WTC11 (cell line): ENCODE results near the gene SURF2. TPM values are rescaled to one million over a fixed set of nuclear protein-coding genes. Genes with fewer than 3 reads are reported as not detected.

Experiments
- ATAC-seq: fragments of 200-7000 bp; cut with Tn5 transposase; 2 replicates; pipeline ENCODE4 v1.10.0; 2021; ENCODE audit warnings: mild to moderate bottlenecking, moderate library complexity
- CTCF ChIA-PET: fragments of 300-600 bp; sonication (Branson Sonifier 250); formaldehyde crosslinking; loops from one replicate; lab custom pipeline; 2021; ENCODE audit warnings: antibody characterized with exemption; lab: Charles Lee
- POLR2A ChIA-PET: fragments of 350-600 bp; sonication (Branson Sonifier 250); formaldehyde crosslinking; loops from one replicate; lab custom pipeline; 2021; ENCODE audit warnings: antibody characterized with exemption; lab: Charles Lee
- DNase-seq: peaks from one replicate; pipeline ENCODE4 v3.0.0; 2021; ENCODE audit warnings: low spot score
- H3K27ac Mint-ChIP-seq: 2 replicates; pipeline ENCODE4 v1.8.0; 2021; ENCODE audit warnings: mixed read lengths
- H3K27me3 Mint-ChIP-seq: 2 replicates; pipeline ENCODE4 v1.8.0; 2021; ENCODE audit warnings: low read depth, mild to moderate bottlenecking, moderate library complexity, mixed read lengths
- H3K36me3 Mint-ChIP-seq: 2 replicates; pipeline ENCODE4 v1.8.0; 2021; ENCODE audit warnings: mixed read lengths
- H3K4me1 Mint-ChIP-seq: 2 replicates; pipeline ENCODE4 v1.8.0; 2022; ENCODE audit warnings: mixed read lengths
- H3K4me3 Mint-ChIP-seq: 2 replicates; pipeline ENCODE4 v1.8.0; 2021; ENCODE audit warnings: mild to moderate bottlenecking, moderate library complexity, mixed read lengths
- H3K9me3 Mint-ChIP-seq: 2 replicates; pipeline ENCODE4 v1.8.0; 2021; ENCODE audit warnings: mixed read lengths
- ARID4B ChIP-seq: sonication (generic); formaldehyde crosslinking; IDR thresholded peaks from 2 replicates; pipeline ENCODE4 v1.8.0; 2023; ENCODE audit warnings: missing genetic modification reagents, mild to moderate bottlenecking, borderline replicate concordance
- CBFB ChIP-seq: sonication (generic); formaldehyde crosslinking; IDR thresholded peaks from 2 replicates; pipeline ENCODE4 v1.8.1; 2022; ENCODE audit warnings: mild to moderate bottlenecking, low read depth, missing genetic modification reagents
- E2F5 ChIP-seq: sonication (generic); formaldehyde crosslinking; IDR thresholded peaks from 2 replicates; pipeline ENCODE4 v1.8.1; 2022; ENCODE audit warnings: mild to moderate bottlenecking, moderate library complexity, missing genetic modification reagents
- EMX1 ChIP-seq: fragments of 250-450 bp; sonication (Bioruptor Pico); IDR thresholded peaks from 2 replicates; pipeline ENCODE4 v1.8.0; 2021; ENCODE audit warnings: mild to moderate bottlenecking
- ESRRA ChIP-seq: sonication (generic); formaldehyde crosslinking; IDR thresholded peaks from 2 replicates; pipeline ENCODE4 v1.8.1; 2022; ENCODE audit warnings: mild to moderate bottlenecking, missing genetic modification reagents, borderline replicate concordance
- FOXP4 ChIP-seq: sonication (generic); formaldehyde crosslinking; IDR thresholded peaks from 2 replicates; pipeline ENCODE4 v1.8.0; 2022; ENCODE audit warnings: mild to moderate bottlenecking, missing genetic modification reagents
- GABPB1 ChIP-seq: sonication (generic); formaldehyde crosslinking; IDR thresholded peaks from 2 replicates; pipeline ENCODE4 v1.8.1; 2023; ENCODE audit warnings: mild to moderate bottlenecking, missing genetic modification reagents
- HMGXB4 ChIP-seq: sonication (generic); formaldehyde crosslinking; IDR thresholded peaks from 2 replicates; pipeline ENCODE4 v1.8.1; 2023; ENCODE audit warnings: mild to moderate bottlenecking, moderate library complexity, missing genetic modification reagents
- NFATC4 ChIP-seq: fragments of 250-450 bp; sonication (Bioruptor Pico); IDR thresholded peaks from 2 replicates; pipeline ENCODE4 v1.9.0; 2021; ENCODE audit warnings: mild to moderate bottlenecking
- NFE2L1 ChIP-seq: sonication (generic); formaldehyde crosslinking; IDR thresholded peaks from 2 replicates; pipeline ENCODE4 v1.8.1; 2023; ENCODE audit warnings: missing genetic modification reagents
- PRRX2 ChIP-seq: fragments of 250-450 bp; sonication (Bioruptor Pico); IDR thresholded peaks from 2 replicates; pipeline ENCODE4 v1.8.0; 2021; ENCODE audit warnings: mild to moderate bottlenecking
- SOX15 ChIP-seq: fragments of 250-450 bp; sonication (Bioruptor Pico); IDR thresholded peaks from 2 replicates; pipeline ENCODE4 v1.9.0; 2021; ENCODE audit warnings: mild to moderate bottlenecking
- TCF7 ChIP-seq: sonication (generic); formaldehyde crosslinking; IDR thresholded peaks from 2 replicates; pipeline ENCODE4 v1.8.0; 2022; ENCODE audit warnings: mild to moderate bottlenecking, low read depth, missing genetic modification reagents, moderate library complexity
- TP53 ChIP-seq: sonication (generic); formaldehyde crosslinking; IDR thresholded peaks from 2 replicates; pipeline ENCODE4 v1.8.1; 2023; ENCODE audit warnings: mild to moderate bottlenecking, missing genetic modification reagents
- USF2 ChIP-seq: sonication (generic); formaldehyde crosslinking; IDR thresholded peaks from 2 replicates; pipeline ENCODE4 v1.8.1; 2023; ENCODE audit warnings: mild to moderate bottlenecking, missing genetic modification reagents, moderate library complexity
- ZNF263 ChIP-seq: sonication (generic); formaldehyde crosslinking; IDR thresholded peaks from 2 replicates; pipeline ENCODE4 v1.8.1; 2022; ENCODE audit warnings: low read depth, mild to moderate bottlenecking, moderate library complexity, missing genetic modification reagents
- ZNF317 ChIP-seq: sonication (generic); formaldehyde crosslinking; IDR thresholded peaks from 2 replicates; pipeline ENCODE4 v1.8.1; 2023; ENCODE audit warnings: low read depth, mild to moderate bottlenecking, moderate library complexity, missing genetic modification reagents, borderline replicate concordance
- total RNA-seq: library from RNA; stranded (reverse); gene quantifications from 3 replicates; pipeline ENCODE4 v1.2.3, GENCODE V29; 2021
- TF ChIP-seq, protein P1 (sequence below): fragments of 250-450 bp; sonication (Bioruptor Pico); IDR thresholded peaks from 2 replicates; pipeline ENCODE4 v1.9.0; 2021; ENCODE audit warnings: mild to moderate bottlenecking
- TF ChIP-seq, protein P2 (sequence below): sonication (generic); formaldehyde crosslinking; IDR thresholded peaks from 2 replicates; pipeline ENCODE4 v1.8.1; 2022; ENCODE audit warnings: missing genetic modification reagents, borderline replicate concordance

The SURF2 gene
- total RNA-seq, 1 experiment from 2014 or later = 33.3 TPM

DNA sequence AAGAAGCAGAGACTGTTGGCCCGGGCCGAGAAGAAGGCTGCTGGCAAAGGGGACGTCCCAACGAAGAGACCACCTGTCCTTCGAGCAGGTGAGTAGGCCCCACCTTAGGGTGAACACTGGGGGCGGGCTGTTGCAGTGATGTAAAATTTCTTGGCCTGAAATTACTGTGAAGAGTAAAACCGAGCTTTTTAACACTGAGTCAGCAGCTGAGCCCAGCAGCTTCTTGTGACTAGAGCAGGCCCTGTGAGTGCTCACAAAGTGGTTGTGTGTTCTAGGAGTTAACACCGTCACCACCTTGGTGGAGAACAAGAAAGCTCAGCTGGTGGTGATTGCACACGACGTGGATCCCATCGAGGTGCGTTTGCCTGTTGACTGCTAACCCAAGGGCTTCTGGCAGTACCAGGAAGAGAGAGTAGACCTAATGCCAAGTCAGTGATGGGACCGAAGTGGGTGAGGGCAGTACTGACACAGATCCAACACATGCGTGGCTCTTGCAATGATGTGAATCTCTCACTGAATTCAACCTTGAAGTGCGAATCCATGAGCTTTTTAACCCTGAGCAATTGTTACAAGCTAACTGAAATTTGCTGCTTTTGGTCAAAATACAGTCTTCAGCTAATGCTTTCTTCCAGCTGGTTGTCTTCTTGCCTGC is 6.3 kb upstream of the SURF2 start:
- POLR2A ChIA-PET = no interaction called here
- Mint-ChIP-seq H3K27me3 (no peaks in the 10 kb centered on the region; the same call in 1 of the 2 replicates), H3K4me1 (peaks cover 32% of the 10 kb centered on the region), H3K4me3 (peak overlapping the region; percentile 98), H3K36me3 (peaks cover 59% of the 10 kb centered on the region), H3K27ac (peak overlapping the region; percentile 95), H3K9me3 (no peaks in the 10 kb centered on the region)
- CTCF ChIA-PET = interaction anchor here (2.3 to 7.9 kb wide), 2 partner anchors 7 to 136 kb away, joined by 7 to 74 read pairs; no protein-coding TSS in a partner anchor
- no peak for TF ChIP-seq ARID4B
- TF ChIP-seq NFATC4 (CRISPR knock-in tag) = 0 out of 2 replicates have a peak, but pooled peaks have one; percentile 37
- no peak for TF ChIP-seq CBFB (CRISPR knock-in tag)
- TF ChIP-seq, protein P1, sequence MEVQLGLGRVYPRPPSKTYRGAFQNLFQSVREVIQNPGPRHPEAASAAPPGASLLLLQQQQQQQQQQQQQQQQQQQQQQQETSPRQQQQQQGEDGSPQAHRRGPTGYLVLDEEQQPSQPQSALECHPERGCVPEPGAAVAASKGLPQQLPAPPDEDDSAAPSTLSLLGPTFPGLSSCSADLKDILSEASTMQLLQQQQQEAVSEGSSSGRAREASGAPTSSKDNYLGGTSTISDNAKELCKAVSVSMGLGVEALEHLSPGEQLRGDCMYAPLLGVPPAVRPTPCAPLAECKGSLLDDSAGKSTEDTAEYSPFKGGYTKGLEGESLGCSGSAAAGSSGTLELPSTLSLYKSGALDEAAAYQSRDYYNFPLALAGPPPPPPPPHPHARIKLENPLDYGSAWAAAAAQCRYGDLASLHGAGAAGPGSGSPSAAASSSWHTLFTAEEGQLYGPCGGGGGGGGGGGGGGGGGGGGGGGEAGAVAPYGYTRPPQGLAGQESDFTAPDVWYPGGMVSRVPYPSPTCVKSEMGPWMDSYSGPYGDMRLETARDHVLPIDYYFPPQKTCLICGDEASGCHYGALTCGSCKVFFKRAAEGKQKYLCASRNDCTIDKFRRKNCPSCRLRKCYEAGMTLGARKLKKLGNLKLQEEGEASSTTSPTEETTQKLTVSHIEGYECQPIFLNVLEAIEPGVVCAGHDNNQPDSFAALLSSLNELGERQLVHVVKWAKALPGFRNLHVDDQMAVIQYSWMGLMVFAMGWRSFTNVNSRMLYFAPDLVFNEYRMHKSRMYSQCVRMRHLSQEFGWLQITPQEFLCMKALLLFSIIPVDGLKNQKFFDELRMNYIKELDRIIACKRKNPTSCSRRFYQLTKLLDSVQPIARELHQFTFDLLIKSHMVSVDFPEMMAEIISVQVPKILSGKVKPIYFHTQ (CRISPR knock-in tag) = peak; percentile 4; the same call in 1 of the 2 replicates
- TF ChIP-seq EMX1 = no peak
- TF ChIP-seq ESRRA (CRISPR knock-in tag) = no peak
- ATAC-seq = no peak
- no peak for DNase-seq

DNA sequence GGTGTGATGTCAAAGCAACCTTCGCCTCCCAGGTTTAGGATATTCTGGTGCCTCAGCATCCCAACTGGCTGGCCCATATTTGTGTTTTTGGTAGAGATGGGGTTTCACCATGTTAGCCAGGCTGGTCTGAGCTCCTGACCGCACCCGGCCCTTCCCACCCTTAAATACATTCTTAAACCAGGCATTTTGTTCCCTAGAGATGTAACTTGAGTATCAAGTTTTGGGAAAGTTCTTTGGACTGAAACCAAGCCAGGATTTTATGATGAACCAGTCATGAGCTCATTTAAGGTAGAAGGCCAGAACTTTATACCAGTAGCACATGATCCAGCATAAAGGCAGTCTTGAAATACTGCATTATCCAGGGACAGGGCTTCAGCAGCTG is 4.8 kb upstream of the SURF2 start:
- DNase-seq (no peak), ATAC-seq (no peak)
- Mint-ChIP-seq H3K9me3 (no peaks in the 10 kb centered on the region), H3K4me3 (no peak overlapping the region), H3K27me3 (no peaks in the 10 kb centered on the region; the same call in 1 of the 2 replicates), H3K27ac (0 out of 2 replicates have a peak overlapping the region, but pooled peaks have one; percentile 36), H3K4me1 (peaks cover 30% of the 10 kb centered on the region), H3K36me3 (peaks cover 46% of the 10 kb centered on the region)
- CTCF ChIA-PET = interaction anchor here (1.3 to 7.9 kb wide), 4 partner anchors 9 to 135 kb away, joined by 3 to 74 read pairs (median 6); no protein-coding TSS in a partner anchor
- no peak for TF ChIP-seq HMGXB4 (CRISPR knock-in tag)
- no peak for TF ChIP-seq GABPB1 (CRISPR knock-in tag)
- no peak for TF ChIP-seq FOXP4
- no peak for TF ChIP-seq ZNF263 (CRISPR knock-in tag)
- no peak for TF ChIP-seq TCF7 (CRISPR knock-in tag)
- no peak for TF ChIP-seq SOX15 (CRISPR knock-in tag)
- TF ChIP-seq ZNF317 (CRISPR knock-in tag) = no peak
- TF ChIP-seq TP53 (CRISPR knock-in tag) = no peak
- no peak for TF ChIP-seq USF2 (CRISPR knock-in tag)
- TF ChIP-seq PRRX2 (CRISPR knock-in tag) = no peak
- no peak for TF ChIP-seq E2F5 (CRISPR knock-in tag)
- TF ChIP-seq NFE2L1 = no peak
- TF ChIP-seq, protein P2, sequence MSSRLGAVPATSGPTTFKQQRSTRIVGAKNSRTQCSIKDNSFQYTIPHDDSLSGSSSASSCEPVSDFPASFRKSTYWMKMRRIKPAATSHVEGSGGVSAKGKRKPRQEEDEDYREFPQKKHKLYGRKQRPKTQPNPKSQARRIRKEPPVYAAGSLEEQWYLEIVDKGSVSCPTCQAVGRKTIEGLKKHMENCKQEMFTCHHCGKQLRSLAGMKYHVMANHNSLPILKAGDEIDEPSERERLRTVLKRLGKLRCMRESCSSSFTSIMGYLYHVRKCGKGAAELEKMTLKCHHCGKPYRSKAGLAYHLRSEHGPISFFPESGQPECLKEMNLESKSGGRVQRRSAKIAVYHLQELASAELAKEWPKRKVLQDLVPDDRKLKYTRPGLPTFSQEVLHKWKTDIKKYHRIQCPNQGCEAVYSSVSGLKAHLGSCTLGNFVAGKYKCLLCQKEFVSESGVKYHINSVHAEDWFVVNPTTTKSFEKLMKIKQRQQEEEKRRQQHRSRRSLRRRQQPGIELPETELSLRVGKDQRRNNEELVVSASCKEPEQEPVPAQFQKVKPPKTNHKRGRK (CRISPR knock-in tag) = no peak
- POLR2A ChIA-PET = no interaction called here
